NT2/D1 (cell line): ENCODE data around the gene SIRPD.

Experiments used
- DNase-seq: peaks from one replicate; pipeline ENCODE4 v3.0.0-alpha.2; 2011; ENCODE audit warnings: low read depth, low spot score
- H3K27me3 ChIP-seq: 2 replicates; pipeline ENCODE4 v1.6.0; 2011; ENCODE audit warnings: mild to moderate bottlenecking; ENCODE audit not compliant: insufficient read length, insufficient read depth
- H3K36me3 ChIP-seq: 2 replicates; pipeline ENCODE4 v1.6.1; 2011; ENCODE audit warnings: mild to moderate bottlenecking, low read length, mixed read lengths; ENCODE audit not compliant: insufficient read depth, insufficient read length
- H3K4me1 ChIP-seq: 2 replicates; pipeline ENCODE4 v1.5.1; 2011; ENCODE audit not compliant: insufficient read depth, insufficient read length
- H3K4me3 ChIP-seq: 2 replicates; pipeline ENCODE4 v1.5.1; 2011; ENCODE audit warnings: low read depth; ENCODE audit not compliant: insufficient read length
- H3K9ac ChIP-seq: 2 replicates; pipeline ENCODE4 v1.6.0; 2011; ENCODE audit warnings: low read depth; ENCODE audit not compliant: insufficient read length
- H3K9me3 ChIP-seq: 2 replicates; pipeline ENCODE4 v1.5.1; 2011; ENCODE audit warnings: mild to moderate bottlenecking, low read length; ENCODE audit not compliant: insufficient read depth
- SUZ12 ChIP-seq: IDR thresholded peaks from 2 replicates; pipeline ENCODE4 v1.6.1; 2011; ENCODE audit not compliant: insufficient read length, insufficient read depth; ENCODE audit errors: extremely low read depth
- YY1 ChIP-seq: IDR thresholded peaks from 2 replicates; pipeline ENCODE4 v1.6.1; 2011; ENCODE audit not compliant: insufficient read length, insufficient read depth
- ZNF274 ChIP-seq: IDR thresholded peaks from 2 replicates; pipeline ENCODE4 v1.6.1; 2011; ENCODE audit warnings: mild to moderate bottlenecking, low read depth, low read length

The SIRPD gene

GRCh38 chr20:1494436-1494835 lies 63.1 kb downstream of the SIRPD start:
- Histone ChIP-seq H3K9me3 (no peaks in the 10 kb centered on the region), H3K4me3 (no peak overlapping the region), H3K36me3 (no peaks in the 10 kb centered on the region), H3K9ac (no peak overlapping the region), H3K27me3 (no peaks in the 10 kb centered on the region), H3K4me1 (no peaks in the 10 kb centered on the region)
- no peak for TF ChIP-seq SUZ12
- no peak for TF ChIP-seq YY1
- TF ChIP-seq ZNF274, result no peak
- DNase-seq, result no peak

DNA sequence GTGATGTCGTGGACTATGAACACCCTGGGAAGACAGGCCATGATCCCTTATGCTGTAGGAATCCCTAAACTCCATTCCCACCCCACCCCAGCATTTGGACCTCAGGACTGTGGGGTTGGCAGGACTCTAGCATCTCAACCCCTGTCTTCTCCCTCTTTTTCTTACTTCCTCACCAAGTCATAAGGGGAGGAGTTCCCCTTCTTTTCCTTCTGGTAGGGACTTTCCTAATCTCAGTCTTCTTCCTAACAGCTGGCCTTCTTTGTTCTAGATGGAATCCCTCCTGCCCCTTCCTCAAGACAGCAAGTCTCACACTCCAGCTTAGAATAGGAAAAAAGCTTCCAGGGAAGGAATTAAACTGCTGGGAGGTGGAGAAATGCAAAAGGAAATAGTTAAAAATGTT lies 64.0 kb downstream of the SIRPD start:
- no peak for DNase-seq
- no peak overlapping the region for H3K4me3 ChIP-seq
- no peak overlapping the region for H3K9ac ChIP-seq
- no peaks in the 10 kb centered on the region for H3K27me3 ChIP-seq
- no peaks in the 10 kb centered on the region for H3K9me3 ChIP-seq
- no peaks in the 10 kb centered on the region for H3K36me3 ChIP-seq
- TF ChIP-seq ZNF274 (no peak), YY1 (no peak), SUZ12 (no peak)
- H3K4me1 ChIP-seq, result no peaks in the 10 kb centered on the region

DNA sequence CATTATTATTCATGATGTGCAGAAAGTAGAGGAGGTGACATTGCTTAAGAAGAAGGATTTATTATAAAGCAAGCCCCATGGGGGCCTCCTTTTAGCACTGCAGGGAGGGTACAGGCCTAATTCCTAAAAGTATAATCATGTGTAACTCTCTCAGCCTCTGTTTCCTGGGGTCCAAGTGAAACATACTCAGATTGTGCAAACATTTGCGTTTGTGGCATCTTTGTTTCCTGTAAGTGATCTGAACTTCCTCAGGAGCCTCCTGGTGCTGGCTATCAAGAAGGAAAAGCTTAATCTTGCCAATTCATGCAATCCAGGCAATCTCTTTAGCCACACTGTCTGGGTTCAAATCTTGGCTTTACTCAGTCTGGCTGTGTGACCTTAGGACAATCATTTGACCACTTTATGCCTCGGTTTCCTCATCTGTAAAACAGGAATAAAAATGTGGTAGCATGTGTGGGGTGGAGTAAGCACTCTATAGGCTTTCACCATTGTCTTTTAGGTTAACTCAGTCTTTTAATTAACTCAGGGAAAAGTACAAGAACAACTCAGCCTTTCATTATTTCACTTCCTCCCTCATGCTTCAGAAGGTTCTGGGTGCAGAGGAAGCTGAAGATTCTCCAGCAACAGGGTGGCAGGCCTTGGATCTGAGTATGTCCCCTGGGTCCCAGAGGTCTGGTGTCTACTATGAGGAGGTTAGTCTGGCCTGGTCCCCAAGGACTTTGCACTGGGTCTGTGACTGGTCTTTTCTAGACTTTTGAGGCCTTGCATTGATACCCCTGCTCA lies 65.5 kb downstream of the SIRPD start:
- TF ChIP-seq ZNF274 (no peak), YY1 (no peak), SUZ12 (no peak)
- no peak for DNase-seq
- no peaks in the 10 kb centered on the region for H3K36me3 ChIP-seq
- H3K4me1 ChIP-seq, result no peaks in the 10 kb centered on the region
- H3K27me3 ChIP-seq, result no peaks in the 10 kb centered on the region
- H3K9ac ChIP-seq, result no peak overlapping the region
- H3K4me3 ChIP-seq, result no peak overlapping the region
- no peaks in the 10 kb centered on the region for H3K9me3 ChIP-seq

DNA sequence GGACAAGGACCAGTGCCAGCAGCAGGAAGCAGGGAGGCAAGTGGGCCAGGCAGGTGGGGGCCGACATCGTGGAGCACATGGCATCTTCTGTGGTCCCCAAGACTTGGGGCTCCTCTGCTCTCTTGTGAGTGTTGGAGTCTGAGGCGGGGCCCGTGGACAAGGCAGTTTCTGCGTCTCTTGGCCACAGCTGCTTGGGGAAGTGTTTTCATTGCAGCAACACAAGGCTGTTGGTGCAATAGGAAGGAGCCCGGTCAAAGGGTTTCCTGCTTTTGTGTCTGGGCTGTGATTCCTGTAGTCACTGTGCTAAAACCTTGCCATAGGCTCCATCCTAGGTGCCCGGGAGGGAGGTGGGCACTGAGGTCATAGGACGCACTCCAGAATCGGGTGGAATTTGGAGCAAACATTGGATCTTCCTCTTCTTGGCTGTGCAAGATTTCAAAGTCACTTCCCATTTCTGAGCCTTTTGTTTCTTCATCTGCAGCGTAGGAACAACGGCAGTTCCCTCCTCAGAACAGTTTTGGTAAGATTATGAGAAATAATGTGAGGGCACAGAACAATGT lies 66.1 kb downstream of the SIRPD start, which contains the start of gene SIRPB2:
TSS of gene SIRPB2 (minus strand) at position 140 of the 560 bp plus-strand sequence. CDS start at position 79, 61 bp downstream.
- TF ChIP-seq ZNF274 (no peak), YY1 (no peak), SUZ12 (no peak)
- no peaks in the 10 kb centered on the region for H3K27me3 ChIP-seq
- no peak within 1 kb of the TSS for H3K9ac ChIP-seq
- no peaks in the 10 kb centered on the region for H3K9me3 ChIP-seq
- H3K4me3 ChIP-seq, result no peak within 1 kb of the TSS
- no peaks in the 10 kb centered on the region for H3K36me3 ChIP-seq
- no peaks in the 10 kb centered on the region for H3K4me1 ChIP-seq
- DNase-seq, result no peak

DNA sequence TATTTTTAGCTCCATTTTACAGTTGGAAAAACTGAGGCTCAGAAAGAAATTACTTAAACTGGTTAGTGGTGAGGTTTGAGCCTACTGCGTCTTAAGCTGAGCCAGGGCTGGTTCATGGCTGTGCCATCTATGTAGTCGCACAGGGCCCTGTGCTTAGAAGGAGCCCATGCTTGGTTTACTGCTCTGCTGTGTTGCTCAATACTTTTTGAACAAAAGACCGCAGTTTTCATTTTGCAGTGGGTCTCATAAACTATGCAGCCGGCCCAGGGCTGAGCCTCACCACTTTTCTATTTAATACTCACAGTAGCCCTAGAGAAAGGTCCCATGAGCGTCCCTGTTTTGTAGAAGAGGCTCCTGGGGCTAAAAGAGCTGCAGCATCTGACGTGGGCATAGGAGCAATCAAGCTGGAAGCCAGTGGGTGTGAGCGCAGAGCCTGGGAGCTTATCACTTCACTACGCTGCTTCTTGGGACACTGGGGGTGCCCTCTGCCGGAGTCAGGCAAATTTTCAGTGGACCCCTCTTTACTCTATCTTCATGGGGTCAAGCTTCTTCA lies 66.8 kb downstream of the SIRPD start:
- Histone ChIP-seq H3K4me3 (no peak overlapping the region), H3K27me3 (no peaks in the 10 kb centered on the region), H3K36me3 (no peaks in the 10 kb centered on the region), H3K9me3 (no peaks in the 10 kb centered on the region), H3K9ac (no peak overlapping the region), H3K4me1 (no peaks in the 10 kb centered on the region)
- no peak for DNase-seq
- TF ChIP-seq YY1 (no peak), ZNF274 (no peak), SUZ12 (no peak)

- Histone ChIP-seq H3K4me3 (no peak overlapping the region), H3K9me3 (no peaks in the 10 kb centered on the region), H3K4me1 (no peaks in the 10 kb centered on the region), H3K9ac (no peak overlapping the region), H3K36me3 (no peaks in the 10 kb centered on the region), H3K27me3 (no peaks in the 10 kb centered on the region)
- DNase-seq, result no peak
- TF ChIP-seq SUZ12, result no peak
- no peak for TF ChIP-seq ZNF274
- no peak for TF ChIP-seq YY1
These were observed 67.6 kb downstream of the SIRPD start for GRCh38 chr20:1489764-1490436.

- no peak for TF ChIP-seq YY1
- no peak for TF ChIP-seq ZNF274
- no peak for TF ChIP-seq SUZ12
- no peaks in the 10 kb centered on the region for H3K27me3 ChIP-seq
- DNase-seq, result no peak
- no peaks in the 10 kb centered on the region for H3K36me3 ChIP-seq
- H3K9me3 ChIP-seq, result no peaks in the 10 kb centered on the region
- H3K4me3 ChIP-seq, result no peak overlapping the region
- H3K9ac ChIP-seq, result no peak overlapping the region
- no peaks in the 10 kb centered on the region for H3K4me1 ChIP-seq
These were observed 68.2 kb downstream of the SIRPD start for GRCh38 chr20:1489325-1489724.
